KMS-11 (cell line): ENCODE results near the gene VAPB.

Experiments used
- H2AFZ ChIP-seq: fragments of 200-600 bp; sonication (generic); 2 replicates; pipeline ENCODE4 v1.6.1; 2016; ENCODE audit warnings: antibody characterized with exemption, mixed run types, low read depth
- H3K27ac ChIP-seq: fragments of 200-600 bp; sonication (generic); 2 replicates; pipeline ENCODE4 v1.6.1; 2016; ENCODE audit warnings: mild to moderate bottlenecking, mixed run types
- H3K27me3 ChIP-seq: fragments of 200-600 bp; sonication (generic); 2 replicates; pipeline ENCODE4 v1.6.1; 2017; ENCODE audit warnings: mild to moderate bottlenecking, low read depth, mixed run types, moderate library complexity; ENCODE audit not compliant: insufficient read depth
- H3K36me3 ChIP-seq: fragments of 200-600 bp; sonication (generic); 2 replicates; pipeline ENCODE4 v1.6.1; 2017; ENCODE audit warnings: mild to moderate bottlenecking, mixed run types; ENCODE audit not compliant: insufficient read depth
- H3K4me1 ChIP-seq: fragments of 200-600 bp; sonication (generic); 2 replicates; pipeline ENCODE4 v1.6.1; 2016; ENCODE audit warnings: mild to moderate bottlenecking, low read depth, mixed run types; ENCODE audit not compliant: poor library complexity, severe bottlenecking
- H3K4me2 ChIP-seq: fragments of 200-600 bp; sonication (generic); 2 replicates; pipeline ENCODE4 v1.7.0; 2016; ENCODE audit warnings: mild to moderate bottlenecking, mixed run types
- H3K4me3 ChIP-seq: fragments of 200-600 bp; sonication (generic); IDR thresholded peaks from 2 replicates; pipeline ENCODE4 v1.6.1; 2017; ENCODE audit warnings: low read depth, low read length, mixed read lengths; ENCODE audit not compliant: insufficient read depth
- H3K79me2 ChIP-seq: fragments of 200-600 bp; sonication (generic); 2 replicates; pipeline ENCODE4 v1.6.1; 2016; ENCODE audit warnings: low read depth, mixed run types; ENCODE audit not compliant: insufficient read depth
- H3K9ac ChIP-seq: fragments of 200-600 bp; sonication (generic); 2 replicates; pipeline ENCODE4 v1.6.1; 2016; ENCODE audit warnings: mild to moderate bottlenecking, mixed run types
- H4K20me1 ChIP-seq: fragments of 200-600 bp; sonication (generic); 2 replicates; pipeline ENCODE4 v1.6.1; 2016; ENCODE audit warnings: mild to moderate bottlenecking, mixed run types; ENCODE audit not compliant: insufficient read depth
- CTCF ChIP-seq: fragments of 200-600 bp; sonication (generic); conservative IDR thresholded peaks from 2 replicates; pipeline ENCODE4 v1.6.1; 2017; ENCODE audit warnings: low read depth, mild to moderate bottlenecking, antibody characterized with exemption, low read length, moderate library complexity, mixed read lengths

Gene VAPB

GRCh38 chr20:58433029-58433647, 44.1 kb downstream of the VAPB start:
- Histone ChIP-seq H4K20me1 (peaks cover 6% of the 10 kb centered on the region; the same call in 1 of the 2 replicates), H2AFZ (no peak overlapping the region), H3K4me3 (no peak overlapping the region), H3K79me2 (peaks cover 68% of the 10 kb centered on the region; the same call in 1 of the 2 replicates), H3K27ac (peak overlapping the region; percentile 3; the same call in 1 of the 2 replicates), H3K36me3 (no peaks in the 10 kb centered on the region), H3K9ac (no peak overlapping the region), H3K27me3 (no peaks in the 10 kb centered on the region), H3K4me2 (no peak overlapping the region; the same call in 1 of the 2 replicates), H3K4me1 (peaks cover 27% of the 10 kb centered on the region)
- TF ChIP-seq CTCF: no peak

GRCh38 chr20:58433759-58434158, 44.7 kb downstream of the VAPB start:
- H3K9ac ChIP-seq: no peak overlapping the region
- H4K20me1 ChIP-seq: peaks cover 6% of the 10 kb centered on the region; the same call in 1 of the 2 replicates
- no peaks in the 10 kb centered on the region for H3K27me3 ChIP-seq
- no peak overlapping the region for H2AFZ ChIP-seq
- H3K4me3 ChIP-seq: no peak overlapping the region
- no peak for TF ChIP-seq CTCF
- no peaks in the 10 kb centered on the region; the same call in 1 of the 2 replicates for H3K36me3 ChIP-seq
- H3K27ac ChIP-seq: peak overlapping the region; percentile 3; the same call in 1 of the 2 replicates
- H3K79me2 ChIP-seq: peaks cover 64% of the 10 kb centered on the region; the same call in 1 of the 2 replicates
- H3K4me2 ChIP-seq: no peak overlapping the region
- H3K4me1 ChIP-seq: peaks cover 31% of the 10 kb centered on the region

GRCh38 chr20:58434326-58434725, 45.3 kb downstream of the VAPB start:
- Histone ChIP-seq H3K4me3 (no peak overlapping the region), H3K9ac (no peak overlapping the region), H3K4me1 (peaks cover 35% of the 10 kb centered on the region), H4K20me1 (peaks cover 6% of the 10 kb centered on the region; the same call in 1 of the 2 replicates), H3K36me3 (no peaks in the 10 kb centered on the region; the same call in 1 of the 2 replicates), H2AFZ (no peak overlapping the region), H3K27ac (no peak overlapping the region), H3K4me2 (no peak overlapping the region), H3K79me2 (peaks cover 58% of the 10 kb centered on the region; the same call in 1 of the 2 replicates), H3K27me3 (no peaks in the 10 kb centered on the region)
- no peak for TF ChIP-seq CTCF

DNA sequence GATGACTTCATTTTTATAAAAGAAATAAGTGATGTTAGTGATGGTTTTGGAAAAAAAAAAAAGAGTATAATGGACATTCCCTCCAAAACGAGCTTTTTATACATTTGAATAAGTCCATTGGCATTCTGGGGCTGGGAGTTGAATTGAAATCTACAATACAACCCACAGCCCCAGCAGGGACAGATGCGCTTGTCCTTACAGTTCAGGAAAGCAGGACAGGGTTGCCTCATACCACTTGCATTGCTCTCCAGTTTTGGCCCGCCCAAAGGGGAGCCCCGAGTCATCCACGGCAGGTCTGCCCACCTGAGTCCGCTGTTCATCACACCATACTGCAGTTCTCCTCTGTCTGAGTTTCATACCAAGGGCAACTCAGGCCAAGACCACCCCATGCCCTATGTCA, 46.2 kb downstream of the VAPB start:
- H3K36me3 ChIP-seq: no peaks in the 10 kb centered on the region; the same call in 1 of the 2 replicates
- H3K27me3 ChIP-seq: no peaks in the 10 kb centered on the region
- TF ChIP-seq CTCF: no peak
- no peak overlapping the region for H3K27ac ChIP-seq
- no peak overlapping the region for H3K9ac ChIP-seq
- H4K20me1 ChIP-seq: peaks cover 6% of the 10 kb centered on the region; the same call in 1 of the 2 replicates
- H3K79me2 ChIP-seq: peaks cover 54% of the 10 kb centered on the region; the same call in 1 of the 2 replicates
- no peak overlapping the region for H3K4me3 ChIP-seq
- H2AFZ ChIP-seq: no peak overlapping the region
- no peak overlapping the region for H3K4me2 ChIP-seq
- peaks cover 35% of the 10 kb centered on the region for H3K4me1 ChIP-seq
